ENCODE results near the gene SMIM8.

DNA sequence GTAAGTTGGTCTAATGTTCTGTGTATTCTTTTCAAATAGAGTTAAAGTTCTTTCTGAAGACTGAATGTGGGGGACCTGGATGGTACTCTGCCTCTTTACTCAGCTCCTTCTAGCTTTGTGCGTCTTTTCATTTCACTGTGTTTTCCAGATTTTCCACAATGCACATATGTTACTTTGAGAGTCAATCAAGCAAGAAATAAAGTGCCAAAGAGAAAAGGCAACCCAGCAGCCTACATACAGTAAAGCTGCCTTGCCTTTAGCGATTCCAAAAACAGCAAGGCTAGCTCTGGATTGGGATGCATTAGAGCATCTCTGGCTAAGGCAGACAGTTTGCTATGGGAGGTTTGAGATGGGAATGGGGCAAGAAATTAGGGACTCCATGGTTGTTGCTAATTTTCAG is 27.5 kb downstream of the SMIM8 start:
- TF ChIP-seq, protein P1, sequence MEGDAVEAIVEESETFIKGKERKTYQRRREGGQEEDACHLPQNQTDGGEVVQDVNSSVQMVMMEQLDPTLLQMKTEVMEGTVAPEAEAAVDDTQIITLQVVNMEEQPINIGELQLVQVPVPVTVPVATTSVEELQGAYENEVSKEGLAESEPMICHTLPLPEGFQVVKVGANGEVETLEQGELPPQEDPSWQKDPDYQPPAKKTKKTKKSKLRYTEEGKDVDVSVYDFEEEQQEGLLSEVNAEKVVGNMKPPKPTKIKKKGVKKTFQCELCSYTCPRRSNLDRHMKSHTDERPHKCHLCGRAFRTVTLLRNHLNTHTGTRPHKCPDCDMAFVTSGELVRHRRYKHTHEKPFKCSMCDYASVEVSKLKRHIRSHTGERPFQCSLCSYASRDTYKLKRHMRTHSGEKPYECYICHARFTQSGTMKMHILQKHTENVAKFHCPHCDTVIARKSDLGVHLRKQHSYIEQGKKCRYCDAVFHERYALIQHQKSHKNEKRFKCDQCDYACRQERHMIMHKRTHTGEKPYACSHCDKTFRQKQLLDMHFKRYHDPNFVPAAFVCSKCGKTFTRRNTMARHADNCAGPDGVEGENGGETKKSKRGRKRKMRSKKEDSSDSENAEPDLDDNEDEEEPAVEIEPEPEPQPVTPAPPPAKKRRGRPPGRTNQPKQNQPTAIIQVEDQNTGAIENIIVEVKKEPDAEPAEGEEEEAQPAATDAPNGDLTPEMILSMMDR (IDR thresholded peaks at IDR 0.05) = no peak
- TF ChIP-seq EZH2 (IDR thresholded peaks at IDR 0.05) = no peak

Data from neural progenitor cell (in vitro differentiated cells).